Esophagus muscularis mucosa (tissue), 4 donors: ENCODE results near the gene GBF1. TPM values are rescaled to one million over a fixed set of nuclear protein-coding genes. Genes with fewer than 3 reads are reported as not detected.
"Not testable (repeated sequence)": the region's sequence is repeated elsewhere in the genome, so short reads cannot be mapped to it uniquely, and the experiment has no call there.

ENCODE experiments used
- DNase-seq: peaks from one replicate; pipeline ENCODE4 v3.0.0-alpha.2; 2017; ENCODE audit errors: extremely low spot score
- H3K27ac ChIP-seq, 4 donors: fragments of 200-600 bp; sonication (generic); replicated peaks in 1 of 4; 1 replicate in 3 of 4; 2 replicates in 1 of 4; pipeline ENCODE4 v1.5.1; 2016 to 2019; ENCODE audit warnings: mild to moderate bottlenecking in 1 of 4
- H3K27me3 ChIP-seq, 4 donors: fragments of 200-600 bp; sonication (generic); one replicate each; pipeline versions ENCODE4 v1.5.1 to v1.6.0; 2016 to 2019
- H3K36me3 ChIP-seq, 4 donors: fragments of 200-600 bp; sonication (generic); one replicate each; pipeline ENCODE4 v1.5.1; 2016 to 2019
- H3K4me1 ChIP-seq, 4 donors: fragments of 200-600 bp; sonication (generic); one replicate each; pipeline ENCODE4 v1.5.1; 2016 to 2019
- H3K4me3 ChIP-seq, 4 donors: fragments of 200-600 bp; sonication (generic); 1 replicate in 2 of 4; 2 replicates in 2 of 4; pipeline ENCODE4 v1.5.1; 2016 to 2019; ENCODE audit warnings: mild to moderate bottlenecking in 4 of 4, moderate library complexity in 1 of 4
- H3K9me3 ChIP-seq, 4 donors: fragments of 200-600 bp; sonication (generic); 1 replicate in 3 of 4; 2 replicates in 1 of 4; pipeline ENCODE4 v1.5.1; 2016 to 2019
- CTCF ChIP-seq, 3 experiments: fragments of 200-600 bp in 2 of 3; fragments of 450-650 bp in 1 of 3; sonication (generic) in 2 of 3; IDR thresholded peaks; one replicate each; pipeline ENCODE4 v1.5.1; 2017 to 2019; ENCODE audit warnings: antibody characterized with exemption in 3 of 3, mild to moderate bottlenecking in 2 of 3, moderate library complexity in 1 of 3
- EP300 ChIP-seq: sonication (generic); formaldehyde crosslinking; IDR thresholded peaks from one replicate; pipeline ENCODE4 v1.6.1; 2017; ENCODE audit warnings: antibody characterized with exemption
- POLR2A ChIP-seq: fragments of 450-650 bp; IDR thresholded peaks from one replicate; pipeline ENCODE4 v1.6.1; 2017; ENCODE audit warnings: antibody characterized with exemption, moderate library complexity, mild to moderate bottlenecking, low read depth
- POLR2AphosphoS5 ChIP-seq, 2 donors: sonication (generic); formaldehyde crosslinking; IDR thresholded peaks; one replicate each; pipeline ENCODE4 v1.6.1; 2017; ENCODE audit warnings: antibody characterized with exemption in 2 of 2
- WGBS: methylation state at CpG from one replicate; pipeline ENCODE4 v1.1.5; 2018; 5-methylcytosine and 5-hydroxymethylcytosine counted together
- intact Hi-C: fragments of 100-400 bp; cut with DNase I; formaldehyde crosslinking; loops from one replicate; pipeline ENCODE4 v1.15.1; 2023
- total RNA-seq, 4 donors: library from RNA; depleted of rRNA; stranded (reverse); fragments of >200 nt; gene quantifications; one replicate each; pipeline versions ENCODE4 v1.1.0 to v1.2.1, GENCODE V29; 2016

GBF1 gene
- total RNA-seq, 4 donors from 2014 or later: 33.1 to 52.4 (median 40.0) TPM

GRCh38 chr10:102246261-102246660, 929 bp downstream of the GBF1 start:
- no peaks in the 10 kb centered on the region for H3K36me3 ChIP-seq
- TF ChIP-seq EP300: no peak
- no peak for TF ChIP-seq POLR2A
- no peak for TF ChIP-seq CTCF (IDR thresholded peaks at IDR 0.05)
- no peak for TF ChIP-seq POLR2AphosphoS5 (IDR thresholded peaks at IDR 0.05)
- H3K4me1 ChIP-seq: peaks cover 38 to 76% (median 56%) of the 10 kb centered on the region in 4 donors
- peak overlapping the region; percentile 86 to 91 (median 88) for H3K27ac ChIP-seq
- H3K27me3 ChIP-seq: peaks cover 0 to under 1% (median 0%) of the 10 kb centered on the region in 4 donors
- DNase-seq: no peak
- peak overlapping the region; percentile 64 to 96 (median 84) for H3K4me3 ChIP-seq
- 20% methylated on average over 3 of the region's 3 CpGs for WGBS
- intact Hi-C loops: no loop called here
- no peaks in the 10 kb centered on the region for H3K9me3 ChIP-seq

- peaks cover 32 to 63% (median 43%) of the 10 kb centered on the region in 4 donors for H3K4me1 ChIP-seq
- no peaks in the 10 kb centered on the region for H3K27me3 ChIP-seq
- no peaks in the 10 kb centered on the region for H3K9me3 ChIP-seq
- DNase-seq: no peak
- no peaks in the 10 kb centered on the region for H3K36me3 ChIP-seq
- TF ChIP-seq CTCF (IDR thresholded peaks at IDR 0.05) (no peak), POLR2A (no peak), POLR2AphosphoS5 (IDR thresholded peaks at IDR 0.05) (no peak)
- no peak overlapping the region for H3K27ac ChIP-seq
- intact Hi-C loops: no loop called here
- no peak overlapping the region for H3K4me3 ChIP-seq
Observed at GRCh38 chr10:102247734-102248133, 2.4 kb downstream of the GBF1 start.

- H3K27ac ChIP-seq, H3K27me3 ChIP-seq, H3K4me3 ChIP-seq, H3K36me3 ChIP-seq, H3K9me3 ChIP-seq, DNase-seq, intact Hi-C loops: not testable (repeated sequence)
- WGBS: 93% methylated on average over 3 of the region's 3 CpGs
- H3K4me1 ChIP-seq: peaks cover 13 to 37% (median 24%) of the 10 kb centered on the region in 4 donors
Observed at GRCh38 chr10:102252508-102252907, 7.2 kb downstream of the GBF1 start.

GRCh38 chr10:102254426-102254825, 9.1 kb downstream of the GBF1 start:
- DNase-seq: no peak
- WGBS: 85% methylated on average over 1 of the region's 1 CpG
- H3K4me1 ChIP-seq: peaks cover 0 to 17% (median 6%) of the 10 kb centered on the region in 4 donors
- no peak overlapping the region for H3K4me3 ChIP-seq
- no peaks in the 10 kb centered on the region for H3K9me3 ChIP-seq
- no peak overlapping the region for H3K27ac ChIP-seq
- intact Hi-C loops: no loop called here
- TF ChIP-seq POLR2AphosphoS5 (IDR thresholded peaks at IDR 0.05) (no peak), POLR2A (no peak), EP300 (no peak), CTCF (IDR thresholded peaks at IDR 0.05) (no peak)
- H3K27me3 ChIP-seq: no peaks in the 10 kb centered on the region
- H3K36me3 ChIP-seq: peaks cover 0 to 14% (median 6%) of the 10 kb centered on the region in 4 donors

GRCh38 chr10:102255404-102255803, 10.1 kb downstream of the GBF1 start:
- Histone ChIP-seq H3K36me3 (peaks cover 4 to 24% (median 16%) of the 10 kb centered on the region in 4 donors), H3K27ac (no peak overlapping the region), H3K4me1 (peaks cover 0 to 12% (median 5%) of the 10 kb centered on the region in 4 donors), H3K4me3 (no peak overlapping the region), H3K27me3 (no peaks in the 10 kb centered on the region), H3K9me3 (no peaks in the 10 kb centered on the region)
- 95% methylated on average over 2 of the region's 2 CpGs for WGBS
- no peak for TF ChIP-seq POLR2AphosphoS5 (IDR thresholded peaks at IDR 0.05)
- no peak for TF ChIP-seq POLR2A
- no peak for TF ChIP-seq EP300
- no peak for TF ChIP-seq CTCF (IDR thresholded peaks at IDR 0.05)
- no peak for DNase-seq
- intact Hi-C loops: no loop called here
